Mesothelial cell of epicardium (in vitro differentiated cells): Measurements from ENCODE around the gene DOCK8. TPM values are rescaled to one million over a fixed set of nuclear protein-coding genes. Genes with fewer than 3 reads are reported as not detected.
"Not testable (repeated sequence)": the region's sequence is repeated elsewhere in the genome, so short reads cannot be mapped to it uniquely, and the experiment has no call there.

Experiments used
- DNase-seq, 2 experiments: peaks; one replicate each; pipeline ENCODE4 v3.0.0; 2021; ENCODE audit warnings: low spot score in 2 of 2; ENCODE audit not compliant: unreplicated experiment in 2 of 2
- H3K27ac Mint-ChIP-seq: 2 replicates; pipeline ENCODE4 v1.8.0; 2021; ENCODE audit warnings: mixed read lengths
- H3K27me3 Mint-ChIP-seq: 2 replicates; pipeline ENCODE4 v1.8.0; 2021; ENCODE audit warnings: low read depth, mixed read lengths
- H3K36me3 Mint-ChIP-seq: 2 replicates; pipeline ENCODE4 v1.8.0; 2021; ENCODE audit warnings: mixed read lengths
- H3K4me1 Mint-ChIP-seq: 2 replicates; pipeline ENCODE4 v1.8.0; 2021; ENCODE audit warnings: mixed read lengths
- H3K4me3 Mint-ChIP-seq: 2 replicates; pipeline ENCODE4 v1.8.0; 2021; ENCODE audit warnings: mild to moderate bottlenecking, moderate library complexity, mixed read lengths
- H3K9me3 Mint-ChIP-seq: 2 replicates; pipeline ENCODE4 v1.8.0; 2021; ENCODE audit warnings: mixed read lengths
- total RNA-seq: library from RNA; stranded (reverse); gene quantifications from 3 replicates; pipeline ENCODE4 v1.2.1, GENCODE V29; 2021
- TF ChIP-seq, protein P1 (sequence below): fragments of 200-600 bp; sonication (generic); IDR thresholded peaks from one replicate; pipeline ENCODE4 v1.5.0; 2021; ENCODE audit warnings: antibody characterized with exemption; ENCODE audit not compliant: unreplicated experiment

Gene DOCK8
- total RNA-seq, 1 donor from 2014 or later = 8.9 TPM

DNA sequence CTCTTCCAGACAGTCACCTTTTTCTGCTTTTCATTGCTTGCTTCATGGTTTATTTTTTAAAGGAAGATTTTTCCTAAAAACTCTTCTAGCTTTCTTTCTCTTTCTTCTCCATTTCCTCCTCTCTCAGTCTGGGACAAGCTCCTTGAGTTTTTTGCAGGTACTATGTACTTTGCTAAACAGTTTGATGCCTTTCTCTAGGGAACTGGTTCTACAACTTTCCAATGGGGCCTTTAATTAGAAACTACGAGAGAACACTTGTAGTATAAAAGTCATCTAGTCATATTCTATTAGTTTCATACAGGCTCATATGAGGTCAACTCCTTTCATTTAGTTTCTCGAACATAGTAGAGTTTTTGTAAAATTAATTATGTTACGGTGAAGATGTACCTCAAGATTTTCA, 189.6 kb downstream of the DOCK8 start:
- Mint-ChIP-seq H3K27me3 (no peaks in the 10 kb centered on the region), H3K4me1 (peaks cover 33% of the 10 kb centered on the region), H3K27ac (peak overlapping the region; percentile 90), H3K36me3 (peaks cover 3% of the 10 kb centered on the region), H3K9me3 (no peaks in the 10 kb centered on the region), H3K4me3 (no peak overlapping the region)
- TF ChIP-seq, protein P1, sequence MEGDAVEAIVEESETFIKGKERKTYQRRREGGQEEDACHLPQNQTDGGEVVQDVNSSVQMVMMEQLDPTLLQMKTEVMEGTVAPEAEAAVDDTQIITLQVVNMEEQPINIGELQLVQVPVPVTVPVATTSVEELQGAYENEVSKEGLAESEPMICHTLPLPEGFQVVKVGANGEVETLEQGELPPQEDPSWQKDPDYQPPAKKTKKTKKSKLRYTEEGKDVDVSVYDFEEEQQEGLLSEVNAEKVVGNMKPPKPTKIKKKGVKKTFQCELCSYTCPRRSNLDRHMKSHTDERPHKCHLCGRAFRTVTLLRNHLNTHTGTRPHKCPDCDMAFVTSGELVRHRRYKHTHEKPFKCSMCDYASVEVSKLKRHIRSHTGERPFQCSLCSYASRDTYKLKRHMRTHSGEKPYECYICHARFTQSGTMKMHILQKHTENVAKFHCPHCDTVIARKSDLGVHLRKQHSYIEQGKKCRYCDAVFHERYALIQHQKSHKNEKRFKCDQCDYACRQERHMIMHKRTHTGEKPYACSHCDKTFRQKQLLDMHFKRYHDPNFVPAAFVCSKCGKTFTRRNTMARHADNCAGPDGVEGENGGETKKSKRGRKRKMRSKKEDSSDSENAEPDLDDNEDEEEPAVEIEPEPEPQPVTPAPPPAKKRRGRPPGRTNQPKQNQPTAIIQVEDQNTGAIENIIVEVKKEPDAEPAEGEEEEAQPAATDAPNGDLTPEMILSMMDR = no peak
- DNase-seq = no peak

DNA sequence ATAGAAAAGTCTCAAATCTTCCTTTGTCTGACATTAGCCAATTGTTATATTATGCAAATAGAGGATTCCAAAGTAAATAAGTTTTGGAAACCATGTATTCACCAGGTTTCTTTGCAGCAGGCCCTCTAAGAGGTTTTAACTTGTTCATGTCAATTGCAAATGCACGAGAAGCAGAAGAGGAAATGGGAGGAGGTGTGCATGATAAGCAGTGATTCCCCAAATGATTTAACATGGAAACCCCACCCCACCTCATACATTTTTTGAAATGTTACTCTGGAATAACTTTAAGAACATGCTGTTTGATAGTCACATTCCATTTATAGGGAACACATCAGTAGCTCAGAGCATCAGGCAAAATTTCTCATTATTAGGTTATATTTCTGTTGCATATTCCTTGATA, 190.7 kb downstream of the DOCK8 start:
- no peak for DNase-seq
- Mint-ChIP-seq H3K27ac (peak overlapping the region; percentile 29), H3K4me1 (peaks cover 33% of the 10 kb centered on the region), H3K4me3 (no peak overlapping the region), H3K27me3 (no peaks in the 10 kb centered on the region), H3K36me3 (peaks cover 3% of the 10 kb centered on the region), H3K9me3 (no peaks in the 10 kb centered on the region)
- TF ChIP-seq, protein P1 = no peak

DNA sequence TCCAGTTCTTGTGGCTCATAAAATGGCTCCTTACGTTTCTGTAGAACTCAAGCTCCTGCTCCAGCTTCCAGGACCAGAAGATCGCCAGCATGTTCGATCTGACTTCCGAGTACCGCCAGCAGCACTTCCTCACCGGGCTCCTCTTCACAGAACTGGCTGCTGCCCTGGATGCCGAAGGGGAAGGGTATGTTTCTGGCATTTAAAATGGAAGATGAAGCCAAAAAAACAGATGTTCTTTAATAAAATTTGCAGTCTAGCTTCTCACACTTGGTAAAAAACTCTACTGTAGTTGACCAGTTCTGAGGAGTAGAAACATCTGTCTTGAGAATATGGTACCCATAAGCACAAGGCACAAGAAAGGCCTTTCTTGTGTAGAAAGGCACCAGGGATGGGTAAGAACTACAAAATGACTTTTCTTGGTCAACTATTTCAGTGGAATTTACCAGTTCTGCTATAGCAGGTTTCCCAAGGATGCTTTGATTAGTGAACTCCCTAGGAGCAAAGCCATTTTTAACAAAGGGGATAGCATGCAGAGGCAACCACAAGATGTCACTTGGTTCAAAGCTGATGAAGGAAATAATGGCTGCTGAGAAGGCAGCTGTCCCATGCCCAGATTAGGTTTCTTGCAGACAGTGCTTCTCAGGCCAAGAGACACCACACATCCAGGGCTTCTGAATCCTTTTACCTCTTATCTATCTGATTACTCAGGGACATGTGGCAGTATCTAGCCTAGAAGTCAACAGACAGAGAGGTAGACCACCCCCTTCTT, 192.4 kb downstream of the DOCK8 start:
- Mint-ChIP-seq H3K4me1 (peaks cover 23% of the 10 kb centered on the region), H3K9me3 (no peaks in the 10 kb centered on the region), H3K27ac (no peak overlapping the region), H3K36me3 (no peaks in the 10 kb centered on the region), H3K4me3 (no peak overlapping the region), H3K27me3 (no peaks in the 10 kb centered on the region)
- DNase-seq = no peak
- TF ChIP-seq, protein P1 = no peak

DNA sequence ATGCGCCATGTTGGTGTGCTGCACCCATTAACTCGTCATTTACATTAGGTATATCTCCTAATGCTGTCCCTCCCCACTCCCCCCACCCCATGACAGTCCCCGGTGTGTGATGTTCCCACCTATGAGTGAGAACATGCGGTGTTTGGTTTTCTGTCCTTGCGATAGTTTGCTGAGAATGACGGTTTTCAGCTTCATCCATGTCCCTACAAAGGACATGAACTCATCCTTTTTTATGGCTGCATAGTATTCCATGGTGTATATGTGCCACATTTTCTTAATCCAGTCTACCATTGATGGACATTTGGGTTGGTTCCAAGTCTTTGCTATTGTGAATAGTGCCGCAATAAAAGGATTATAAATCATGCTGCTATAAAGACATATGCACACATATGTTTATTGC, 195.0 kb downstream of the DOCK8 start:
- not testable (repeated sequence) for DNase-seq, H3K27ac Mint-ChIP-seq, H3K36me3 Mint-ChIP-seq, H3K27me3 Mint-ChIP-seq, H3K4me3 Mint-ChIP-seq, H3K9me3 Mint-ChIP-seq
- peaks cover 14% of the 10 kb centered on the region for H3K4me1 Mint-ChIP-seq

DNA sequence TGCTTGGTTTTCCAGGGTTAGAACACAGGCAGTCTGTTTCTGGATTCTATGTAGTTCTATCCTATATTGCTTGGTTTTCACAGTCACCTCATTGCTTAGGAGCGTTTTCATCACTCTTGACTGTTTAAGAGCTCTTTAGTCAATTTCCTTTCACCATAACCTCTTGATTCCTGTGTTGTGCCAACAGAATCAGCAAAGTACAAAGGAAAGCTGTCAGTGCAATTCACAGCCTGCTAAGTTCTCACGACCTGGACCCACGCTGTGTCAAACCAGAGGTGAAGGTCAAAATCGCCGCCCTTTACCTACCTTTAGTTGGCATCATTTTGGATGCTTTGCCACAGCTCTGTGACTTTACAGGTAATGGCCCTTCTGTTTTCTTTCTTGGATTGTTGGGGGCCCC, 199.9 kb downstream of the DOCK8 start:
- no peak overlapping the region for H3K27ac Mint-ChIP-seq
- no peaks in the 10 kb centered on the region for H3K27me3 Mint-ChIP-seq
- no peaks in the 10 kb centered on the region for H3K36me3 Mint-ChIP-seq
- TF ChIP-seq, protein P1 = no peak
- no peak overlapping the region for H3K4me3 Mint-ChIP-seq
- H3K9me3 Mint-ChIP-seq = no peaks in the 10 kb centered on the region
- H3K4me1 Mint-ChIP-seq = peaks cover 29% of the 10 kb centered on the region
- no peak for DNase-seq

DNA sequence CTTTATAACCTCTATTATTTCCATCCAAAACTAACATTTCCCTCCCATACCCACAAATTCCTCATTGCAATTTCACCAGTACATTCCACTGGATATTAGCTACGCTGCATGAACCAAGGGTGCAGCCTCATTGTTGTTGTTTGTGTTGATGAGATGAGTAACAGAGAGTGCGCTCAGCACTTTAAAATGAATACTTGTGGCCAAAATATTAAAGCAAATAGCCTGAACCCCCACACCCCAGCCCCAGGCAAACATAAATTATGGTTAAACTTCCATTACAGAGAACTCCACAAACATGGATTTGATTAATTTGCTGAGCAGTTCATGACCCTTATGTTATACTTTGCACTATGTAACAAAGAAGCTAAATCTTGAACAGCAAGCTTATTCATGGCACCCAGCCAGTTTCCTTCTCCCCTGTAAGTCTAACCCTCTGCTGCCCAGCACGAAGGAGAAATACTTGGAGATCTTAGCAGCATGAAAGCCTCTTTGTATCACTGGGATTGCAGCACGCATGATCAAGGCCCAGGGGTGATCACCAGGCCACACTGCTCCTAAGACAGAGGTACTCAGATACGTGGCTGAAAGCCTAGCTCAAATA, 205.0 kb downstream of the DOCK8 start:
- H3K4me3 Mint-ChIP-seq = no peak overlapping the region
- peak overlapping the region; percentile 93 for H3K27ac Mint-ChIP-seq
- H3K4me1 Mint-ChIP-seq = peaks cover 55% of the 10 kb centered on the region
- no peaks in the 10 kb centered on the region for H3K27me3 Mint-ChIP-seq
- TF ChIP-seq, protein P1 = no peak
- H3K9me3 Mint-ChIP-seq = no peaks in the 10 kb centered on the region
- DNase-seq = peak in 1 of 2 experiments; percentile 47
- no peaks in the 10 kb centered on the region for H3K36me3 Mint-ChIP-seq
